ENCODE results near the gene CKAP5. TPM values are rescaled to one million over a fixed set of nuclear protein-coding genes. Genes with fewer than 3 reads are reported as not detected.

CKAP5 gene
- total and polyA plus RNA-seq, 5 donors from 2014 or later = 8.7 to 45.4 (median 12.6) TPM

DNA sequence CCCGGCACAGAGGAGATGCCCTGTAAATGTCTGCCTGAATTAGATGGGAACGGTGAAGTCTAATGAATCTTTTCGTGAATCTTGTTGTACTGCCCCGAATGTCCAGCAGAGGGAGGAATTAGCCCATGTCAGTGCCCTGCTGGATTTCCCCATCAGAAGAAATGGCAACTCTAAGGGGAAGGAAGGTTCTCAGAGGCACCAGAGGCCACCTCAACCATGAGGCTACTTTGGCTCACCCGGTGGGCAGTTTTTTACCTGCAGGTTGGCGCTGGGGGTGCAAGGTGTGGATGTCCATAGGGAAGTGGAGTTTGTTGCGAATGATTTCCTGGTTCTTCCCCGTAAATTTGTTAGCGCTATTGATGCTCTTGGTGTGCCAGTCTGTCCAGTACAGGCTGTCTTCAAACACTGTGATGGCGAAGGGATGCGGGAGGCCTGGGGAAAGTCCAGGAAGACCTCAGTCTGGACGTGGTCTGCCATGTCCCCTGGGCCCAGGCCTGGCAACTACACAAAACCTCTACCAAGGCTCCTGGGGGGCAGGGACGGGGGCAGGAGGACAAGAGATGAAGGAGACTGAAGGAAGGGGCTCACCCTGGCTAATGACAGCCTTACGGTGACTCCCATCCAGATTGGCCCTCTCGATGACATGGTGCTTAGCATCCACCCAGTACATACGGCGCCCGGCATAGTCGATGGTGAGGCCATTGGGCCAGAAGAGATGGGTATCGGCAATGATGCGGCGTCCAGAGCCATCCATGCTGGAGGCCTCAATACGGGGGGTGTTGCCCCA lies 43.8 kb upstream of the CKAP5 start:
- peaks cover 9% of the 10 kb centered on the region for H3K27me3 Mint-ChIP-seq
- no peak overlapping the region for H3K27ac ChIP-seq (ENCODE audit: insufficient read depth, low read length, poor library complexity, severe bottlenecking)

DNA sequence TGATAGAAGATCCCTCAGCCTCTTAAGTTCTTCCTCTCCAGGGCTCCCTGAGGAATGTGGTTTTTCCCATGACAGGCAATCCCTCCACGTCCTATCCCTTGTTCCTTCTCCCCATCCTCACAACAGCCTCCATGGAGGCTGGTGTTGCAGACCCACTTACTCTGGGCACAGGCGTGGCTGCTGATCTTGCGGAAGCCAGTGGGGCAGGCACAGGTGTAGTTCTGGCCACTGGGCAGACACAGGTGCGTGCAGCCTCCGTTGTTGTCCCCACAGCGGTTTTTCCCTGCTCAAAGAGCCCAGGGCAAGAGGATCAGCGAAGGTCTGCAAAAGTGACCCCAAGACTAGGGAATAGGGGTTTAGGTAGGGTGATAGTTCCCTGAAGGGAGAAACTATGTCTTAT lies 43.2 kb upstream of the CKAP5 start:
- no peak for DNase-seq
- no peak overlapping the region for H3K27ac ChIP-seq (ENCODE audit: insufficient read depth, low read length, poor library complexity, severe bottlenecking)
- H3K4me1 ChIP-seq (ENCODE audit: control insufficient read depth, insufficient read depth, low read length, poor library complexity, severe bottlenecking) = no peaks in the 10 kb centered on the region
- peaks cover 9% of the 10 kb centered on the region for H3K27me3 Mint-ChIP-seq
- H3K27me3 ChIP-seq (ENCODE audit: control insufficient read depth, insufficient read depth, low read length) = no peaks in the 10 kb centered on the region
- H3K4me3 Mint-ChIP-seq = no peak overlapping the region
- H3K4me3 ChIP-seq (ENCODE audit: low read depth, low read length) = no peak overlapping the region
- no peaks in the 10 kb centered on the region for H3K36me3 Mint-ChIP-seq
- no peaks in the 10 kb centered on the region for H3K36me3 ChIP-seq (ENCODE audit: control insufficient read depth, insufficient read depth, low read length)
- H3K9me3 ChIP-seq (ENCODE audit: control insufficient read depth in 2 of 2, low read length in 2 of 2) = no peaks in the 10 kb centered on the region
- no peak for ATAC-seq (ENCODE audit: low read depth in 2 of 2)
- peaks cover 0 to 2% (median 0%) of the 10 kb centered on the region in 7 donors for H3K9me3 Mint-ChIP-seq
- H3K27ac Mint-ChIP-seq = peak overlapping the region in 1 of 3 donors; percentile 85
- peaks cover 0 to 3% (median 0%) of the 10 kb centered on the region in 4 donors for H3K4me1 Mint-ChIP-seq

More for the DNA sequence above, 43.8 kb upstream of the CKAP5 start:
- Mint-ChIP-seq H3K36me3 (no peaks in the 10 kb centered on the region), H3K4me1 (peaks cover 0 to 3% (median 0%) of the 10 kb centered on the region in 4 donors), H3K27ac (peak overlapping the region in 2 of 3 donors; percentile 77 to 85), H3K4me3 (no peak overlapping the region), H3K9me3 (peaks cover 0 to 2% (median 0%) of the 10 kb centered on the region in 7 donors)
- no peaks in the 10 kb centered on the region for H3K9me3 ChIP-seq (ENCODE audit: control insufficient read depth in 2 of 2, low read length in 2 of 2)
- H3K27me3 ChIP-seq (ENCODE audit: control insufficient read depth, insufficient read depth, low read length) = no peaks in the 10 kb centered on the region
- peak; percentile 77 to 85 for ATAC-seq (ENCODE audit: low read depth in 2 of 2)
- H3K36me3 ChIP-seq (ENCODE audit: control insufficient read depth, insufficient read depth, low read length) = no peaks in the 10 kb centered on the region
- peak; percentile 53 to 78 (median 73) for DNase-seq
- H3K4me3 ChIP-seq (ENCODE audit: low read depth, low read length) = no peak overlapping the region
- H3K4me1 ChIP-seq (ENCODE audit: control insufficient read depth, insufficient read depth, low read length, poor library complexity, severe bottlenecking) = no peaks in the 10 kb centered on the region

DNA sequence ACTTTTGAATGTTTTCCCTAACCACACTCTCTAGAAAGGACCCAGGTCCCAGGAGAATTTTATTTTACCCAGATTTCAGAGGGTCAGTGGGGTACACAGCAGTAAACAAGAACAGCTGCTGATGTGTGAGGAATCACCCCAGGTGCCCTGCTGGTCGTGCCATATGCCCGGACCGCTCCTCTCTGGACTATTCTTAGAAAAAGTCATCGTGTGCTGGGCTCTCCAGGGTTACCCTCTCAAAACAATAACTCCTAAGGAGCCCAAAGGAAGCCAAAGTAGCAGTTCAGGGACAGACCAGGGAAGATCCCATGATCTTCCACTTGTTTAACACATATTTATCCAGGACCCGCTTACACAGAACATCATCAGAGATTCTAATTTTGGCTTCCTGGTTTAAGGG lies 42.6 kb upstream of the CKAP5 start:
- H3K9me3 ChIP-seq (ENCODE audit: control insufficient read depth in 2 of 2, low read length in 2 of 2) = no peaks in the 10 kb centered on the region
- H3K4me3 ChIP-seq (ENCODE audit: low read depth, low read length) = no peak overlapping the region
- H3K27me3 ChIP-seq (ENCODE audit: control insufficient read depth, insufficient read depth, low read length) = no peaks in the 10 kb centered on the region
- H3K4me1 Mint-ChIP-seq = peaks cover 0 to 3% (median 0%) of the 10 kb centered on the region in 4 donors
- no peaks in the 10 kb centered on the region for H3K36me3 ChIP-seq (ENCODE audit: control insufficient read depth, insufficient read depth, low read length)
- ATAC-seq (ENCODE audit: low read depth in 2 of 2) = no peak
- H3K4me1 ChIP-seq (ENCODE audit: control insufficient read depth, insufficient read depth, low read length, poor library complexity, severe bottlenecking) = no peaks in the 10 kb centered on the region
- no peak overlapping the region for H3K27ac ChIP-seq (ENCODE audit: insufficient read depth, low read length, poor library complexity, severe bottlenecking)
- H3K9me3 Mint-ChIP-seq = peaks cover 0 to 2% (median 0%) of the 10 kb centered on the region in 7 donors
- no peak overlapping the region for H3K27ac Mint-ChIP-seq
- no peak overlapping the region for H3K4me3 Mint-ChIP-seq
- H3K36me3 Mint-ChIP-seq = no peaks in the 10 kb centered on the region
- peaks cover 13% of the 10 kb centered on the region for H3K27me3 Mint-ChIP-seq
- DNase-seq = no peak

DNA sequence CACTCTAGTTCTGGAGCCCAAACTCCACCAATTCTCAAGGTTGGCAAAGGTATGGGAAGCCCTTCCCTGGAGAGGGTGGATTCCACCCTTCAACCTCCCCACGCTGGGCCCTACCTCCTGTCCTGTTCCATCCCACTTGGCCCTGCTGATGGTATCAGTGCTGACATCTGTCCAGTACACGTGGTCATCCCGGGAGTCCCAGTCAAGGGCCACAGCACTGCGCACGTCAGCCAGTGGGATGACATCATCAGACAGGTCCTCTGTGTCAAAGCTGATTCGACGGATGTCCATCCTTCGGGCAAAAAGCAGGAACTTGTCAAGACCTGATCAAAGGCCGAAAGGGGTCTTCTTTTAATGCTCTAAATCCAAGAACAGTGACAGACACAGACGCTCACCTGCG lies 40.1 kb upstream of the CKAP5 start:
- Mint-ChIP-seq H3K4me3 (no peak overlapping the region), H3K36me3 (no peaks in the 10 kb centered on the region), H3K4me1 (peaks cover 0 to 3% (median 0%) of the 10 kb centered on the region in 4 donors), H3K9me3 (peaks cover 0 to 5% (median 0%) of the 10 kb centered on the region in 7 donors), H3K27me3 (peaks cover 19% of the 10 kb centered on the region), H3K27ac (no peak overlapping the region)
- H3K9me3 ChIP-seq (ENCODE audit: control insufficient read depth in 2 of 2, low read length in 2 of 2) = no peaks in the 10 kb centered on the region
- H3K27me3 ChIP-seq (ENCODE audit: control insufficient read depth, insufficient read depth, low read length) = no peaks in the 10 kb centered on the region
- DNase-seq = no peak
- no peak overlapping the region for H3K4me3 ChIP-seq (ENCODE audit: low read depth, low read length)
- H3K36me3 ChIP-seq (ENCODE audit: control insufficient read depth, insufficient read depth, low read length) = no peaks in the 10 kb centered on the region
- H3K27ac ChIP-seq (ENCODE audit: insufficient read depth, low read length, poor library complexity, severe bottlenecking) = no peak overlapping the region
- no peak for ATAC-seq (ENCODE audit: low read depth in 2 of 2)
- no peaks in the 10 kb centered on the region for H3K4me1 ChIP-seq (ENCODE audit: control insufficient read depth, insufficient read depth, low read length, poor library complexity, severe bottlenecking)

DNA sequence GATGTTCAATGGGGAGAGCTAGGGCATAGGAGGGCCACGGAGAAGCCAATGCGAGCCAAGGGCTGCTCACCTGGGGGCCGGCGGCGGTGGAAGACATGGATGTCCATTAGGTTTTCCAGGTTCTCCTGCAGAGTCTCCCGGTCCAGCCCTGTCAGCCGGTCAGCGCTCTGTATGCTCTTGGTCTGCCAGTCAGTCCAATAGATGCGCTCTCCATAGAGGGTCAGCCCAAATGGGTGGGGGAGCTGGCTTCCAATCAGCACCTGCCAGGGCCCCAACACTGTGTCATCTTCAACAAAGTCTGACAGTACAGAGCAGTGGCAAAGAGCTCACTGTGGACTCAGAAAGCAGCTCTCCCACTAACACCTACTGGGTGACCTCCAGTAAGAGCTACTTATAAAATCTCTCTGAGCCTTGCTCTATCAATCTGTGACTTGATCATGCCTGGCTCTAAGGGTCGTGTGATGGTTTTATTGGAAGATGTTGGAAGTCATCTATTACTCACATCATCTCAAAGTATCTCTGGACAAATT lies 33.0 kb upstream of the CKAP5 start:
- Mint-ChIP-seq H3K27me3 (peaks cover 26% of the 10 kb centered on the region), H3K36me3 (no peaks in the 10 kb centered on the region), H3K4me1 (no peaks in the 10 kb centered on the region), H3K9me3 (peaks cover 0 to 3% (median 0%) of the 10 kb centered on the region in 7 donors), H3K4me3 (no peak overlapping the region), H3K27ac (no peak overlapping the region)
- no peaks in the 10 kb centered on the region for H3K9me3 ChIP-seq (ENCODE audit: control insufficient read depth in 2 of 2, low read length in 2 of 2)
- no peak overlapping the region for H3K4me3 ChIP-seq (ENCODE audit: low read depth, low read length)
- no peaks in the 10 kb centered on the region for H3K36me3 ChIP-seq (ENCODE audit: control insufficient read depth, insufficient read depth, low read length)
- DNase-seq (no peak), ATAC-seq (ENCODE audit: low read depth in 2 of 2) (no peak)
- H3K4me1 ChIP-seq (ENCODE audit: control insufficient read depth, insufficient read depth, low read length, poor library complexity, severe bottlenecking) = no peaks in the 10 kb centered on the region
- no peak overlapping the region for H3K27ac ChIP-seq (ENCODE audit: insufficient read depth, low read length, poor library complexity, severe bottlenecking)
- H3K27me3 ChIP-seq (ENCODE audit: control insufficient read depth, insufficient read depth, low read length) = no peaks in the 10 kb centered on the region

DNA sequence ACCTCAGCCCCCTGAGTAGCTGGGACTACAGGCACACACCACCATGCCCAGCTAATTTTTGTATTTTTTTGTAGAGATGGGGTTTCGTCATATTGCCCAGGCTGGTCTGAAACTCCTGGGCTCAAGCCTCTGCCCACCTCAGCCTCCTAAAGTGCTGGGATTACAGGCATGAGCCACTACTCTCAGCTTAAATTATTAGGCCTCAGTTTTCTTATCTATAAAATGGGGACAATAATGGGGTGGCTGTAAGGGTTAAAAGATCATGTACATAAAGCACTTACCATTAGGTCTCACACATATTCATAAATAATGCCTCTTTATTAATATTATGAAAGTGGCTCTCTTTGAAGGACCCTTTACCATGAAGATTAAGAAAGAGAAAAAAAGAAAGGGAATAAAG lies 31.5 kb upstream of the CKAP5 start:
- H3K36me3 Mint-ChIP-seq = no peaks in the 10 kb centered on the region
- H3K9me3 ChIP-seq (ENCODE audit: control insufficient read depth in 2 of 2, low read length in 2 of 2) = no peaks in the 10 kb centered on the region
- H3K4me3 Mint-ChIP-seq = no peak overlapping the region
- H3K27ac ChIP-seq (ENCODE audit: insufficient read depth, low read length, poor library complexity, severe bottlenecking) = no peak overlapping the region
- H3K4me3 ChIP-seq (ENCODE audit: low read depth, low read length) = no peak overlapping the region
- DNase-seq = no peak
- H3K36me3 ChIP-seq (ENCODE audit: control insufficient read depth, insufficient read depth, low read length) = no peaks in the 10 kb centered on the region
- H3K27me3 Mint-ChIP-seq = peaks cover 18% of the 10 kb centered on the region
- peak overlapping the region in 1 of 3 donors; percentile 9 for H3K27ac Mint-ChIP-seq
- no peaks in the 10 kb centered on the region for H3K4me1 Mint-ChIP-seq
- peaks cover 0 to under 1% (median 0%) of the 10 kb centered on the region in 7 donors for H3K9me3 Mint-ChIP-seq
- no peaks in the 10 kb centered on the region for H3K4me1 ChIP-seq (ENCODE audit: control insufficient read depth, insufficient read depth, low read length, poor library complexity, severe bottlenecking)
- H3K27me3 ChIP-seq (ENCODE audit: control insufficient read depth, insufficient read depth, low read length) = no peaks in the 10 kb centered on the region
- ATAC-seq (ENCODE audit: low read depth in 2 of 2) = no peak

DNA sequence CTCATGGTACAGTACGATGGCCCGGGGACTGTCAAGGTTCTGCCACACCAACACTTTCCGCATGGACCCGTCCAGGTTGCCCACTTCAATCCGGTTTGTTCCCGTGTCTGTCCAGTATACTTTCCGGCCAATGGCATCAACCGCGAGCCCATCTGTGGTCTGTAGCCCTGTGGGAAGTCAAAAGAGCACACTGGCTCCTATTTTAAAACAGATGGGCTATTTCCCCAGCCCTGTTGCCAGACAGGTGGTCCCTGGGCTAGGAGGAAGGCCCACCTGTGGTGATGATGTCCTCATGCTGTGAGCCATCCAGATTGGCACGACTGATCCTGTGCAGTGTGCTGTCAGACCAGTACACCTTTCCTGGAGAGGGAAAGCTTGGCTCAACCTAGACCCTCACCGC lies 30.4 kb upstream of the CKAP5 start:
- DNase-seq (no peak), ATAC-seq (ENCODE audit: low read depth in 2 of 2) (no peak)
- no peaks in the 10 kb centered on the region for H3K4me1 Mint-ChIP-seq
- no peaks in the 10 kb centered on the region for H3K36me3 Mint-ChIP-seq
- Histone ChIP-seq H3K27ac (ENCODE audit: insufficient read depth, low read length, poor library complexity, severe bottlenecking) (no peak overlapping the region), H3K9me3 (ENCODE audit: control insufficient read depth in 2 of 2, low read length in 2 of 2) (no peaks in the 10 kb centered on the region), H3K4me1 (ENCODE audit: control insufficient read depth, insufficient read depth, low read length, poor library complexity, severe bottlenecking) (no peaks in the 10 kb centered on the region), H3K4me3 (ENCODE audit: low read depth, low read length) (no peak overlapping the region), H3K36me3 (ENCODE audit: control insufficient read depth, insufficient read depth, low read length) (no peaks in the 10 kb centered on the region), H3K27me3 (ENCODE audit: control insufficient read depth, insufficient read depth, low read length) (no peaks in the 10 kb centered on the region)
- no peak overlapping the region for H3K27ac Mint-ChIP-seq
- no peak overlapping the region for H3K4me3 Mint-ChIP-seq
- no peaks in the 10 kb centered on the region for H3K9me3 Mint-ChIP-seq
- peaks cover 18% of the 10 kb centered on the region for H3K27me3 Mint-ChIP-seq

DNA sequence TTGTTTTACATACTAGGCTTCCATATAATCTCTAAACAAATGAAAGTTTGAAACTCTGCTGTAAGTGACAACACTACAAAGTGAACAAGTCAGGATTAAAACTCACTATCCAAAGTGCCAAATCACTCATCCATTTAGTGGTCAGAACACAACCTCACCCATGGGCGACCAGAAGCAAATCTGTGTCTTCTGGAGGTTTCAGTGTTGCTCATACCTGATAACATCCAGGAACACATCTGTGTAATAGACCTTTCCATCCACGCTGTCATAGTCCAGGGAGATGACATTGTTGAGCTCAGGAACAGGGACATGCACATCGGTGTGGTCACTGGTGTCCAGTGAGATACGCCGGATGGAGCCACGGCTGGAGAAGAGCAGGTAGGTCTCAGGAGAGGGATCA lies 28.5 kb upstream of the CKAP5 start:
- Mint-ChIP-seq H3K36me3 (no peaks in the 10 kb centered on the region), H3K4me3 (no peak overlapping the region), H3K9me3 (no peaks in the 10 kb centered on the region), H3K27ac (no peak overlapping the region), H3K27me3 (peaks cover 27% of the 10 kb centered on the region), H3K4me1 (no peaks in the 10 kb centered on the region)
- H3K27ac ChIP-seq (ENCODE audit: insufficient read depth, low read length, poor library complexity, severe bottlenecking) = no peak overlapping the region
- ATAC-seq (ENCODE audit: low read depth in 2 of 2) (no peak), DNase-seq (no peak)
- H3K36me3 ChIP-seq (ENCODE audit: control insufficient read depth, insufficient read depth, low read length) = no peaks in the 10 kb centered on the region
- no peaks in the 10 kb centered on the region for H3K9me3 ChIP-seq (ENCODE audit: control insufficient read depth in 2 of 2, low read length in 2 of 2)
- no peaks in the 10 kb centered on the region for H3K4me1 ChIP-seq (ENCODE audit: control insufficient read depth, insufficient read depth, low read length, poor library complexity, severe bottlenecking)
- H3K27me3 ChIP-seq (ENCODE audit: control insufficient read depth, insufficient read depth, low read length) = no peaks in the 10 kb centered on the region
- H3K4me3 ChIP-seq (ENCODE audit: low read depth, low read length) = no peak overlapping the region
